K562 treated with DMSO at 1 percent for 12 hours (cell line): ENCODE results near the gene MALT1. TPM values are rescaled to one million over a fixed set of nuclear protein-coding genes. Genes with fewer than 3 reads are reported as not detected.

ENCODE experiments used
- total RNA-seq: library from RNA; unstranded; fragments of 300-600 nt; gene quantifications from 2 replicates; pipeline ENCODE4 v1.2.3, GENCODE V29; 2022; ENCODE audit not compliant: insufficient read depth

Gene MALT1, protein sequence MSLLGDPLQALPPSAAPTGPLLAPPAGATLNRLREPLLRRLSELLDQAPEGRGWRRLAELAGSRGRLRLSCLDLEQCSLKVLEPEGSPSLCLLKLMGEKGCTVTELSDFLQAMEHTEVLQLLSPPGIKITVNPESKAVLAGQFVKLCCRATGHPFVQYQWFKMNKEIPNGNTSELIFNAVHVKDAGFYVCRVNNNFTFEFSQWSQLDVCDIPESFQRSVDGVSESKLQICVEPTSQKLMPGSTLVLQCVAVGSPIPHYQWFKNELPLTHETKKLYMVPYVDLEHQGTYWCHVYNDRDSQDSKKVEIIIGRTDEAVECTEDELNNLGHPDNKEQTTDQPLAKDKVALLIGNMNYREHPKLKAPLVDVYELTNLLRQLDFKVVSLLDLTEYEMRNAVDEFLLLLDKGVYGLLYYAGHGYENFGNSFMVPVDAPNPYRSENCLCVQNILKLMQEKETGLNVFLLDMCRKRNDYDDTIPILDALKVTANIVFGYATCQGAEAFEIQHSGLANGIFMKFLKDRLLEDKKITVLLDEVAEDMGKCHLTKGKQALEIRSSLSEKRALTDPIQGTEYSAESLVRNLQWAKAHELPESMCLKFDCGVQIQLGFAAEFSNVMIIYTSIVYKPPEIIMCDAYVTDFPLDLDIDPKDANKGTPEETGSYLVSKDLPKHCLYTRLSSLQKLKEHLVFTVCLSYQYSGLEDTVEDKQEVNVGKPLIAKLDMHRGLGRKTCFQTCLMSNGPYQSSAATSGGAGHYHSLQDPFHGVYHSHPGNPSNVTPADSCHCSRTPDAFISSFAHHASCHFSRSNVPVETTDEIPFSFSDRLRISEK
- 0.83 and 1.4 TPM in 2 replicates for total RNA-seq

GRCh38 chr18:58671111-58671631, at the start of gene MALT1:
TSS of gene MALT1 (plus strand) at chr18:58671465. CDS start at chr18:58671644, 179 bp downstream.

Other genes starting within 250 kb of the MALT1 start
- not detected in 2 replicates for gene ALPK2, start 42.4 kb upstream of the MALT1 start, total RNA-seq
- not detected in 2 replicates for gene ZNF532, start 193.4 kb downstream of the MALT1 start, total RNA-seq